Measurements from ENCODE around the gene ZPBP2. TPM values are rescaled to one million over a fixed set of nuclear protein-coding genes. Genes with fewer than 3 reads are reported as not detected.

ZPBP2 gene
- total RNA-seq, 1 experiment from 2014 or later, result not detected

DNA sequence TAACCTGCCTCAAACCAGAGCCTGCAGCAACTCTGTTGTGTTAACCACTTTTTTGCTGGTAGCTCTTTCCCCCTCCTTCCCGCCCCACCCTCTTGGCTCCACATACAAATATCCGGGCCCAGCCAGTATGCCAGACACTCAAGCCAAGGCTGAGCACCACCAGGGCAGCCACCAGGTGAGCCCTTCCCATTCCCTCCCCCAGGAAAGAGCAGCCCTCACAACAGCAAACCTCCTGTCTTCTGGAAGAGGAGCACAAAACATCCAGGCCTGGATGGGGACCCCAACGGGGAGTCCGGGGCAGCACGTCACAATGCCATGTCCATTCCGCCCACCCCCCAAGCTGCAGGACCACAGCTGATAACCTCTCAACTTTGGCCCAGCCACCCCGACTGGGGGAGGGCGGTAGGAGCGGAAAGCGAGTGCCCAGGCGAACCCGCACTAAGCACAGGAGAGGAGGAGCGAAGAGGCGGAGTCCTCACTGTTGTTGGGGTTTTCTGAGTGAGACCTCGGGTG lies 58.6 kb downstream of the ZPBP2 start:
- no peaks in the 10 kb centered on the region for H3K9me2 ChIP-seq (replicated peaks; ENCODE audit: low read length)
- peaks cover 43% of the 10 kb centered on the region for H3K4me1 ChIP-seq (ENCODE audit: insufficient read depth, low read length)
- peak overlapping the region; percentile 70 for H2AFZ ChIP-seq (ENCODE audit: low read length)
- H3K27me3 ChIP-seq (ENCODE audit: low read length), result no peaks in the 10 kb centered on the region
- peak; percentile 21 for DNase-seq
- peak overlapping the region; percentile 97 for H3K4me2 ChIP-seq (ENCODE audit: low read length)
- no TSS peak for BruUV-seq (replicated peaks)
- POLR2A ChIA-PET (ENCODE audit: unreplicated experiment), result no interaction called here
- TF ChIP-seq, protein P1, sequence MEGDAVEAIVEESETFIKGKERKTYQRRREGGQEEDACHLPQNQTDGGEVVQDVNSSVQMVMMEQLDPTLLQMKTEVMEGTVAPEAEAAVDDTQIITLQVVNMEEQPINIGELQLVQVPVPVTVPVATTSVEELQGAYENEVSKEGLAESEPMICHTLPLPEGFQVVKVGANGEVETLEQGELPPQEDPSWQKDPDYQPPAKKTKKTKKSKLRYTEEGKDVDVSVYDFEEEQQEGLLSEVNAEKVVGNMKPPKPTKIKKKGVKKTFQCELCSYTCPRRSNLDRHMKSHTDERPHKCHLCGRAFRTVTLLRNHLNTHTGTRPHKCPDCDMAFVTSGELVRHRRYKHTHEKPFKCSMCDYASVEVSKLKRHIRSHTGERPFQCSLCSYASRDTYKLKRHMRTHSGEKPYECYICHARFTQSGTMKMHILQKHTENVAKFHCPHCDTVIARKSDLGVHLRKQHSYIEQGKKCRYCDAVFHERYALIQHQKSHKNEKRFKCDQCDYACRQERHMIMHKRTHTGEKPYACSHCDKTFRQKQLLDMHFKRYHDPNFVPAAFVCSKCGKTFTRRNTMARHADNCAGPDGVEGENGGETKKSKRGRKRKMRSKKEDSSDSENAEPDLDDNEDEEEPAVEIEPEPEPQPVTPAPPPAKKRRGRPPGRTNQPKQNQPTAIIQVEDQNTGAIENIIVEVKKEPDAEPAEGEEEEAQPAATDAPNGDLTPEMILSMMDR (conservative IDR thresholded peaks at IDR 0.05; ENCODE audit: low read depth, low read length), result no peak
- TF ChIP-seq EZH2 (IDR thresholded peaks at IDR 0.05; ENCODE audit: low read length, unreplicated experiment), result no peak
- no peak for TF ChIP-seq EZH2phosphoT487 (IDR thresholded peaks at IDR 0.05; ENCODE audit: borderline replicate concordance, low read length)
- no peaks in the 10 kb centered on the region; the same call in 1 of the 2 replicates for H3K36me3 ChIP-seq (ENCODE audit: low read depth, low read length)
- H3F3A ChIP-seq (ENCODE audit: low read length, unreplicated experiment), result peaks cover 4% of the 10 kb centered on the region
- peak overlapping the region; percentile 93 for H3K4me3 ChIP-seq (ENCODE audit: low read length)
- H3K27ac ChIP-seq (ENCODE audit: low read length), result no peak overlapping the region
- CTCF ChIA-PET, result no interaction called here
- no peaks in the 10 kb centered on the region for H3K9me3 ChIP-seq (ENCODE audit: low read length)
- H4K20me1 ChIP-seq (ENCODE audit: low read length), result no peaks in the 10 kb centered on the region
- peak; percentile 36 for ATAC-seq
- peaks cover 25% of the 10 kb centered on the region for H3K79me2 ChIP-seq (ENCODE audit: low read length)
- intact Hi-C loops (cut with micrococcal nuclease), result loop anchor here (2.0 kb wide), 1 partner anchor 32 kb away; no protein-coding TSS in a partner anchor
- peak overlapping the region; percentile 79 for H3K9ac ChIP-seq (ENCODE audit: low read length)

Other genes with a start within 250 kb of the ZPBP2 start
- gene PPP1R1B, start 241.2 kb upstream of the ZPBP2 start, total RNA-seq (2014; rRNA removed), result 2.9 and 3.1 TPM in 2 replicates
- gene STARD3, start 231.1 kb upstream of the ZPBP2 start, total RNA-seq (2014; rRNA removed), result 30.5 and 56.4 TPM in 2 replicates
- gene TCAP, start 202.9 kb upstream of the ZPBP2 start, total RNA-seq (2014; rRNA removed), result 0.12 and 0.51 TPM in 2 replicates
- gene PNMT, start 199.7 kb upstream of the ZPBP2 start, total RNA-seq (2014; rRNA removed), result 1.2 and 1.4 TPM in 2 replicates
- 5.9 and 10.3 TPM in 2 replicates for gene PGAP3, start 180.1 kb upstream of the ZPBP2 start, total RNA-seq (2014; rRNA removed)
- gene ERBB2, start 168.1 kb upstream of the ZPBP2 start, total RNA-seq (2014; rRNA removed), result 36.2 and 57.1 TPM in 2 replicates
- 52.0 and 57.8 TPM in 2 replicates for gene MIEN1, start 137.7 kb upstream of the ZPBP2 start, total RNA-seq (2014; rRNA removed)
- 21.2 and 31.3 TPM in 2 replicates for gene GRB7, start 130.3 kb upstream of the ZPBP2 start, total RNA-seq (2014; rRNA removed)
- gene IKZF3, start 3.9 kb upstream of the ZPBP2 start, total RNA-seq (2014; rRNA removed), result under 0.01 TPM in 1 of 2 replicates, not detected in the other
- 3.8 and 4.8 TPM in 2 replicates for gene GSDMB, start 50.4 kb downstream of the ZPBP2 start, total RNA-seq (2014; rRNA removed)
- 27.0 and 27.4 TPM in 2 replicates for gene ORMDL3, start 59.4 kb downstream of the ZPBP2 start, total RNA-seq (2014; rRNA removed)
- not detected in 2 replicates for gene LRRC3C, start 59.5 kb downstream of the ZPBP2 start, total RNA-seq (2014; rRNA removed)
- gene GSDMA, start 94.8 kb downstream of the ZPBP2 start, total RNA-seq (2014; rRNA removed), result not detected in 2 replicates
- 267 and 338 TPM in 2 replicates for gene PSMD3, start 112.6 kb downstream of the ZPBP2 start, total RNA-seq (2014; rRNA removed)
- 4.0 and 4.3 TPM in 2 replicates for gene CSF3, start 147.2 kb downstream of the ZPBP2 start, total RNA-seq (2014; rRNA removed)
- gene MED24, start 186.2 kb downstream of the ZPBP2 start, total RNA-seq (2014; rRNA removed), result 73.0 and 78.7 TPM in 2 replicates
- 6.6 and 11.2 TPM in 2 replicates for gene THRA, start 194.8 kb downstream of the ZPBP2 start, total RNA-seq (2014; rRNA removed)
- gene NR1D1, start 232.4 kb downstream of the ZPBP2 start, total RNA-seq (2014; rRNA removed), result 7.1 and 9.2 TPM in 2 replicates